Stimulated activated CD4-positive, alpha-beta T cell treated with anti-CD3 and anti-CD28 coated beads, Interleukin-1b, Interleukin-23, amount 100 ng/mL, for 24 hours (primary cell): ENCODE measurements around the gene CBLB.
"Not testable (repeated sequence)": the region's sequence is repeated elsewhere in the genome, so short reads cannot be mapped to it uniquely, and the experiment has no call there.

Source experiments
- DNase-seq, 4 experiments: peaks; one replicate each; pipeline ENCODE4 v3.0.0-alpha.2; 2020; ENCODE audit warnings: low read depth in 4 of 4, low spot score in 1 of 4

Gene CBLB

DNA sequence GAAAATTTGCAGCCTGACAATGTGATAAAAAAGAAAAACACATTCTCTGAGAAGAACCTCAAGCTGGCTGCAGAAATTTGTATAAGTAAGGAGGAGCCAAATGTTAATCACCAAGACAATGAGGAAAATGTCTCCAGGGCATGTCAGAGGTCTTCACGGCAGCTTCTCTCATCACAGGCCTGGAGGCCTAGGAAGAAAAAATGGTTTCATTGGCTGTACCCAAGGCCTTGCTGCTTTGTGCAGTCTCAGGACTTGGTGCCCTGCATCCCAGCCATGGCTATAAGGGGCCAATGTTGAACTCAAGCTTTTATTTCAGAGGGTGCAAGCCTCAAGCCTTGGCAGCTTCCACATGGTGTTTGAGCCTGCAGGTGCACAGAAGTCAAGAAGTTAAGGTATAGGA is 106.6 kb downstream of the CBLB start:
- not testable (repeated sequence) for DNase-seq

DNA sequence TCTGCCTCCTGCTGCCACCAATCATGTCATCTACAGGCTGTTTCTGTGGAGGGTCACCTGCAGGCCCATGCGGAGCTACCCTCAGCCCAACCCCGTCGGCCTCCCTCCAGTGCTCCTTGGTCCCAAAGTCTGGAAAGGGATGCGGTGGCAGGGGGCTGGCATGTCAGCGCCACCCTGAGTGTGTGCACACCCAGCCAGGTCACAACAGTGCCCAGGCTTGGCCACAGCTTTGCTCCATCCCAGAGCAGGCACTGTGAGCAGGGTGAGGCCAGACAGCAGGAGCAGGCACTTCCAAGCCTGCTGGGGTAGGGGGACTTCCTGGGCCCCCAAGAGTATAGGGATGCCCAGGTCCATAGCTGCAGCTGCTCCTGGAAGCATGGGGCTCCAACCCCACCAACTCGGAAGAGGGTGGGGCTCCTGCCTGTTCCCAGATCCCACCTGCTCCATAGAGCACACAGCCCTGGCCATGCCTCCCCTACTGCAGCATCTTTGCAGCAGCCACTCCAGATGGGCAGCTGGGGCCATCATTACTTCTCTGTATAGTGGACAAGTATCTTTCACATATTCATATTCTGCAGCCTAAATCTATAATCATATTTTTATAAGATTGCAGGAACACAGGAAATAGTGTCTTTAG is 109.3 kb downstream of the CBLB start:
- no peak for DNase-seq

DNA sequence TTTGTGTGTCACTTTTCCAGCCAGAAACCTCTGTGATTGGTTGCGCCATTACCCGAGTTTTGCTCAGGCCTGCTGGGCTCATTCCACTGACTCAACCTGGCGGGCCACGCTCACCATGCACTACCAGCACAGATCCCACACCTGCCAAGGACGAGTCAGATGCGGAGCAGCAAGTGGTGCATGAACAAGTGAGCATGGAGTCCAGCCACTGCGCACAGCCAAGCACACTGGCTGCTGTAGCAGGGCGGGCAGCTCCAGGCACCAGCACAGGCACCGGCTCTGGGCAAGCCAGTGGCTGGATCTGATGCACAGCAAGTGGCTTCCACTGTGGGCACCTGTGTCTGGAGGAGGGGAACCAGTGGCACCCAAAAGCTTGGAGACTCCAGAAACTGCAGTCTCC is 110.4 kb downstream of the CBLB start:
- DNase-seq: no peak

DNA sequence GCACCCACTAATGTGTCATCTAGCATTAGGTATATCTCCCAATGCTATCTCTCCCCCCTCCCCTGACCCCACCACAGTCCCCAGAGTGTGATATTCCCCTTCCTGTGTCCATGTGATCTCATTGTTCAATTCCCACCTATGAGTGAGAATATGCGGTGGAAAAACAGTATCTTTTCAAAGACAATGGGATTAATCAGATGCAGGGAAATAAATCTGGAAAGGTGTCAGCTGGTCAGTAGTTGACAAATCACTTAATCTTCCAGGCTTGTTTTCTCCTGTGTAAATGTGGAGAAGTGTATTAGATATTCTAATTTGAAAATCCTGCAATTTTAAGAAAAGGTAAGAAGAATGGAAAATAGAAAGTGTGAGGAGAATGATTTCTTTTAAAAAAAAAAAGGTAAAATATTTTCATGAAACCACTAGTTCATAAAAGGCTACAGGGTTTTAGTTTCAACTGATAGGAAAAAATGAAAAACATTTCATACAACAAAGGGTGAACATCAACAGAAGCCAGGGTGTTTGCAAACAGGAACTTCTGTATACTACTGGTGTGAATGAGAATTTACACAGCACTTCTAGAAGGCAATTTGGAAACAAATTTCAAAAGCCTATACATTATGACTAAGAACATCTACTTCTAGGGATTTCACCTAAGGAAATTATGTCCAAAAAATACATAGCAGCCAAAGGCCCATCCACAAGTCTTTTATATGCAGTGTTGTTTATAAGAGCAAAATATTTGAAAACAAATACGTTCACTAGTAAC is 113.5 kb downstream of the CBLB start:
- DNase-seq: no peak

DNA sequence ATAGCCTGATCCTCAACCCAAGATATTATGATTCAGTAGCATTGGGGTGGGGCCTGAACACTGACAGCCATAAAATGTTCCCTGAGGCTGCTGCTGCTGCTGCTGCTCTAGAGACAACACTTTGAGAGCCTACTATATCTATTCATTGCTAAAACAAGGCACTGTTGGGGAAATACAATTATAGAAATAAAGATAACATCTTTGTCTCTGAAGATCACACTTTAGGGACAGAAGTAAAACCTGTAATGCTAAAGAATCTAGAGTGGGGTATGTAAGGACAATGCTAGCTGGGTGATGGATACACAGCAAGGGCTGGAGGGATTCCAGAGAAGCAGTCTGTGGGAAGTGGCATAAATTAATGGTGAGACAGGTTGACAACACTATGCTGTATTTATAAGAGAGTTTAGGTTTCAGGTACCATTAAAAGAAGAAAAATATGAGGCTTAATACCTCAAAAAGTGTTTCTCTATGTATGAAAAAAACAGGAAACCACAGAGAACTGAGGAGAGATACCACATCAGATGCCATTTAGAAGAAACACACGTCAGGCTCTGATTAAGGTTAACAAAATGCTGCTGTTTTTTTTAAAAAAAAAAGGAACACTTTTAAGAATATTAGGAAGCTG is 115.9 kb downstream of the CBLB start:
- DNase-seq: no peak

DNA sequence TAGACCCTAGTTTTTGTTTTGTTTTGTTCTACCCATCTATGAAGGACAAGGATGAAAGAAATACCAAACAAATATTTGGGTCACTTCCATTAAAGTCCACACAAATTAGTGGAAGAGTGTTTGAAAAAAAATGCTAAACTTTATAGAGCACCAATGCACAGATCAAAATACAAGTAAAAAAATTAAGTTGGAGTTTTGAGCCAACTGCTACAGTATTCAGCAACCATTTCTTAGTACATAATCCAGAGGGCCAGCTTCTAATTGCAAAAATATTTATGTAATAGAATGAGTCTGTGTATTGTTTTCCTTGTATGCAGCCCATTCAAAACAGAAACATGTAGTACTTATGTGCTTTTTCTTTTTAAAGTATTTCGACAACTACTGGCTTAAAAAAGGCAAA is 121.1 kb downstream of the CBLB start:
- no peak for DNase-seq

DNA sequence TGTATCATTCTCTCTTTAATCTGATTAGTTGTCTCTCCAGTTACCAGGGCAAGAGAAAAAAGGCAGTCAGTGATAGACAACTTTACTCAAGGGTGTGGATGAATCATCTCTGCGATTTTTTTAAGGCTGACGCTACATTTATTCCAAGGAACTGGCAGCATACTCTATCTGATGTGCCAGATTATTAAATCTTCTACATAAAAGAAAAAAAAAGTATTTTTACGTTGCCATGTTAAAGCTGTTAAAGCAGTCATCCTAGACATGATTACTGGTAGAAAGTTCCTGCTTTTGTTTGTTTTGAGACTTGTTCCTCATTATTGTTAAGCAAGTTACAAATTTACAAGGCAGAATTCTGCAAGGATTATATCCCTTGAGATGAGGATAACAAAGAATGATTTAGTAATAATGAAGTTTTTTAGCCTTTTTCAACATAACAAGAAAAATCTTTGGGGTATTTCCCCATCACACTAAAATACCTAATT is 121.7 kb downstream of the CBLB start:
- DNase-seq: no peak

DNA sequence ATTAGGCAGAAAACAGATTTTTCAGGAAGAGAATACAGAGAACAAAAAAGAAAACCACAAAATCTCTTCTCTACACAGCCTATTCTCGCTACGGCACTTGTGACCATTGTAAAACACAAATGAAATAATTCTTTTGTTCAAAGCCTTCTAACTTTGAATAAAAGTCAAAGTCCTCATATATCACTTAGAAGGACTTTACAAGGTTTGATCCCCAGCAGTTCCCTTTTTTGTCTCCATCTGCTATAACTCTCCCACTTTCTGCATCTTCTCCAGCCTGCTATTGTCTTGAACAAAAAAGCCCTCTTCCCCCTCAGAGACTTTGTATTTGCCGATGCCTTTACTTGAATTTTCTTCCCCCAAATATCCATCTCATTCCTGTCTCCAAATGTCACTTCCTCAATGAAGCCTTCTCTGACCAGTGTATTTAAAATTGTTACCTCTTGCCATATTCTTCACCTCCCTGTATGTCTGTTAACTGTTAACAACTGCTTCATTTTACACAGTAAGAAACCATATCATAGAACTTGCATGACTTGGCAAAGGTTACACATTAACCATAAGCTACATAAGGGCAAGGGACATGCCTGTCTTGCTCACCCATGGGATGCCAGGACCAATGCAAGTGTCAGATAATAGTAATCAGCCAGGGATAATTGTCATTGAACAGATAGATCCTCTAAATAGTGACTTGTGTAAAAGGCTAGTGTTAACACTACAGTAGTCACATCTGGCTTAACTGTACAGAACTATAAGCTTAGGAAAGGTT is 122.4 kb downstream of the CBLB start:
- DNase-seq: no peak

DNA sequence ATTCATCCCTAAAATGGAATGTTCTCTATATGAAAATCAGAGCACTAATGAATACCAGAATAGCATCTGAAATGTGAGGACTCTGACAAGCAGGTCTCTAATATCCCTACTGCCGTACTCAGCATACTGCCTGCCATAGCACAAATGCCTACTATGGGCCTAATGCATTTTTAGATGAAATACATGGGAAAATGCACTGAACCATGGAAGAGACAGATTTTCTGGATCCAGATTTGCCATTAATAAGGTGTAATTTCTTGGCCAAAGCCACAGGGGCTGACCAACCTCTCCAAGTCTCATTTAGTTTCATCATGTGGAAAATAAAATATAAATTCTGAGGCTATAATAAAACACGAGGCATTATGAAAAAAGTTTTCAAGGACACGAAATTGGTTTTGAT is 123.8 kb downstream of the CBLB start:
- no peak for DNase-seq

DNA sequence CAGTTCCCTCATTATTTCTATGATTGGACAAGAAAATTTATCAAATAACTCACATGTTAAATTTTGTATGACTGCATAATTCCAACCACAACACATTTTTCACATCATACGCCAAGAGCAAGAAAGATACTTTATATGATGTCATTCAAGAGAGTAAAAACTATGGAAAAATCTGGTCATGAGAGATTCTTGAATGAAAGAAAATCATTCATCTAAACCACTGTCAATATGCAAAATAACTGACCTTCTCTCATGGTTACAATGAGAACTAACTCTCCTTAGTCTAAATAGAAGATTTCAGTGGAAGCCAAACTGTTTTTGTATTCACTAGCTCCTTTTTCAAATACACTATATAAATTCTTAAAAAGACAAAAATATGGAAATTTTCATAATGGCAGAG is 124.6 kb downstream of the CBLB start:
- no peak for DNase-seq

DNA sequence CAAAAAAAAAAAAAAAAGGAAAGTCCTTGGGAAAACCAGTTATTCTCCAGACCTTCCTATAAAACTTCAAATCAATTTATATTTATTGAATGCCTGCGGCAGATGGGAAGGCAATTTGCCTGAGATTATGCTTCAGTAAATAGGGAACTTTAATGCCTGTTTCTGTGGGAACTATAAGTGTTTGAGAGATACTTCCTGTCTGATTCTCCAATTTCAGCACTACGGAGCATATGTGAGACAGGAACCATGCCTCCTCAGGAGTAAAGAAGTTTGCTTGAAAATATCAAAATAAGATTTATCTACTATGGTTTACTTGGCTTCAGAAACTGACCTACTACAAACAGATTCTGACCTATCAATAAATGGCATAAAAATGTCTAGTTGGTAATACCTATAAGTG is 135.5 kb downstream of the CBLB start:
- DNase-seq: no peak

DNA sequence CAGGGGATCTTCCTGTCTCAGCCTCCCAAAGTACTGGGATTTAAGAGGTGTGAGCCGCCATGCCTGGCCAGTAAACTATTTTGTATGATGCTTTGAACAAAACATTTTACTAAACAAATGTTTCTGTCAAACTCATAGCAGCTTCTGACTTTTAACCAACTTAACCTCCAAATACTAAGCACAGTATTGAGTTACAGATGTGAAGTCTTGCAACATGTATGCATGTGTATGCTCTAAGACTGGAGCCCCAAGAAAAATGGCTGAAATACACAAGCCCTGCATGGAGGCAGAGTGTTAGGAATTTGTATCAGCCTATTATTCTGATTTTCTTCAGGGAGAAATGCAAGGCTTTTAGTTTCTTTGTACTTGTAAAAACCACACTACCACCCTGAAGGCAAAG is 137.1 kb downstream of the CBLB start:
- DNase-seq: no peak

DNA sequence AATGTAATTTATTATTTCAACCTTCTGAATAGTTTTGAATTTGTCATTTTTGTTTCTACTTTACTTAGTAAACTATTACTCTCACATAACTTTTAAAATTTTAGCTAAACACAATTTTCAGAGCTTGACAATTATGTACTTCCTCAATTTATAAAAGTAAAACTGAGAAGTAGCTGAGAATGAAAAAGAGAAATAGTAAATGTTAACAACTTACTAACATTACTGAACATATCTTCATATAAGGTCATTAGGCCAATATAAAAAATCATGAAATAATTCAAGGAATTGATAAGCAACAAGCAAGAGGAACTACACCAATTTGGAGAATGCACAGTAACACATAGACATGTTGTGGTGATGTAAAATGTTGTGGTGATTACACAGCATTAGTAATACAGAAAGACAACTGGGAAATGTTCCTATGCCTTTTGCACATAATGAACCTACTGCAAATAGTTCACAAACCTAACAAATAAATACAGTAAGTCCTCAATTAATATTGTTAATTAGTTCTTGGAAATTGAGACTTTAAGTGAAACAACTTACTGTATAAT is 137.9 kb downstream of the CBLB start:
- DNase-seq: no peak

DNA sequence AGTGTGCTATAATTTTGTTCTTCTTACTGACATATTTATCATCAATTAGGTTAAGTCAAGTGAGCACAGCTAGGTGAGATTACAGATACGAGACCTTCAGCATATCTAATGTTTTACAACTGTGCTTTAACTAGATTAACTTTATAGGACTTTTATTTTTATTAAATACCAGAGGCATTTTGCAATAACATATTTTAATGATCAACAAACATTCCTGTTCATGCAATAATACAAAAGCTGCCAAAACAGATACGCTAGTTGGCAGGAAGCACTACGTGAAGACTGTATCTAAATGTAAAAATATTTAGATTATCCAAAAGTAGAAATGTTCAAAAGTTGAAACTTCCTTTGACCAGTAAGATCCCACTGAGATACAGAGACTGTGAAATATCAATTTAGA is 139.1 kb downstream of the CBLB start:
- DNase-seq: no peak

DNA sequence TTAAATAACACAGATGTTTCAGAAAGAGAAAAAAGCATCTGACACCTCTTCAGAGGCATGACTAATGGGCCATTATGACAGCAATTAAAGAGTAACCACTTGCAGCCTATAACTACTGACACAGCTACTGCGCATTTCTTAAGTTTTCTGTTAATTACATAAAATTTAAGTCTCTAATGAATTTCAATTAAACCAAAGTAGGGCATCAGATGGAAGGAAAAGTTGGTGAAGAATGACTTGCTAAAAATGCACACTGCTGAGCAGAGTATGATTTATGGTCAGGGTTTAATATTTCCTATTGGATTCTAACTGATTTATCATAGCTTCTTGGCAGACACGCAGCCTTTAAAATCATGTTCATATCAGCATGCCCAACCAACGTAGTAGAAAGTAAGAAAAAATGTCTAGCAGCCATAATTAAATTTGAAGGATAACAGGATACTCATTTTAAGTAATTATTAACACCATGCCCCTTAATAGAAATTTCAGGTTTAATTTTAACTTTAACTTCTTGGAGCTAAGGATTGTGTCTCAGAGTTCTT is 140.0 kb downstream of the CBLB start:
- no peak for DNase-seq

DNA sequence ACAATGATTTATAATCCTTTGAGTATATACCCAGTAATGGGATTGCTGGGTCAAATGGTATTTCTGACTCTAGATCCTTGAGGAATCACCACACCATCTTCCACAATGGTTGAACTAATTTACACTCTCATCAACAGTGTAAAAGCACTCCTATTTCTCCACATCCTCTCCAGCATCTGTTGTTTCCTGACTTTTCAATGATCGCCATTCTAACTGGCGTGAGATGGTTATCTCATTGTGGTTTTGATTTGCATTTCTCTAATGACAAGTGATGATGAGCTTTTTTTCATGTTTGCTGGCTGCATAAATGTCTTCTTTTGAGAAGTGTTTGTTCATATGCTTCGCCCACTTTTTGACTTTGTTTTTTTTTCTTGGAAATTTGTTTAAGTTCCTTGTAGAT is 141.8 kb downstream of the CBLB start:
- DNase-seq: not testable (repeated sequence)

DNA sequence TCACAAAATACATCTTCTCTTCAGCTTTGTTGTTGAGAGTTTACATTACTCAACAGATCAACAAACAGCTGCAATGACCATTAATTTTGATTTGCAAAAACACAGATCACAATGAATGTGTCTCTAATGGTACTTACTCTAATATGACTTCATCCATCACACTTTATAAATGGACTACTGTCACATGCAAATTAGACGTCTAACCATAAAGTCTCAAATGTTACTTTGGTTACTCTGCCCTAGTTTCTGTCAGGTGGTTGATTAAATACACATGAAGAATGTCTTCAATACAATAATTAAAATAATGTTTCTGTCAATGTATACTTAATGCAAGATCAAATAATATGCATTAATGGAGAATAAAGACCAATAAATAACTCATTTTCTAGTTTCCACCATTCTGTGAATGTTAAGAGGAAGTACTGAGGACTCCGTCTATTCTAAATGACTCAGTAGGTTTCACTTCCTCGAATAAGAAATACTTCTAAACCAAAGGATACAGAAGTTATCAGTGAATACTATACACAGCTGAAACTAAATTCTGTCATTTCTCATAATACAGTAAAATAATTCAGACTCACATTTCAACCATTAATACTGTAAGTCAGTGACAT is 145.8 kb downstream of the CBLB start:
- DNase-seq: no peak

DNA sequence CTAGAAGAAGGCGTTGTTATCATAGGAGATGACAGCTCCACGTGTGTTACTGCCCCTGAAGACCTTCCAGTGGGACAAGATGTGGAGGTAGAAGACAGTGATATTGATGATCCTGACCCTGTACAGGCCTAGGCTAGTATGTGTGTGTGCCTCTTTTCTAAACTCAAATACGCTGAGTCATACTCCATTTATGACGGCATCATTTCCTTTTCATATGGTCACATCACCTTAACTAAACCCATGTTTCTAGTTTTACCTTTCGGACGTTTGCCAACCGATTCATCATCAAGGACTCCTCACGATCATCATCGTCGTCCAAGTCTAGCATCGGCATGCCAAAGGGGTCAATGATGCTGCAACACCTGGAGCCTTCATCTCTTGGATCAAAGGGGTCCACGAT is 149.0 kb downstream of the CBLB start:
- no peak for DNase-seq

DNA sequence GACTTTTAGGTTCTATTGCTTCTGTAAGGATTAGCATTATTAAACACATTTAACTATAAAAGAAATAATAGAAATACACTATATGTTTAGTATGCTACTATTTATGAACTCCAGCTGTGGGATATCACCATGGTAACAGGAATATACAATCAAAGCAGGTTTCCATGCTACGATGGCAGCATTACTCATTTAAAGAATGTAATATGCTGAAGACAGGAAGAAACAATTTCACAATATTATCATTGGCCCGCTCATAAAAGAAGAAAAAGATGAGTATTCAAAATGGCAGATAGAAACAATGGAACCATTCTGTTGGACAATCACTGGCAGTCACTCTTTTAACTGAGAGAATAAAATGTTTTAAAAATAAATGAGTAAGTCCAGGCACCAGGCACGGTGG is 153.4 kb downstream of the CBLB start:
- DNase-seq: no peak

DNA sequence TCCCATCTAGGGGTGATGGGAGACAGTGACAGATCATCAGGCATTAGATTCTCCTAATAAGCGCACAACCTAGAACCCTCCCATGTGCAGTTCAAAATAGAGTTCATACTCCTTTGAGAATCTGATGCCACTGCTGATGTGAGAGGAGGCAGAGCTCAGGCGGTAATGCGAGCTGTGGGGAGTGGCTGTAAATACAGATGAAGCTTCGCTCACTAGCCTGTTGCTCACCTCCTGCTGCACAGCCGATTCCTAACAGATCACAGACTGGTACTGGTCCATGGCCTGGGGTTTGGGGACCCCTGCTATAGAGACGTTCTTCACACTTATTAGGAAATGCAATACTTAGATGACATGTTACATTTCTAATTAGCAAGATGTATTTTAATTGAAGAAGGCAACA is 154.4 kb downstream of the CBLB start:
- DNase-seq: no peak

DNA sequence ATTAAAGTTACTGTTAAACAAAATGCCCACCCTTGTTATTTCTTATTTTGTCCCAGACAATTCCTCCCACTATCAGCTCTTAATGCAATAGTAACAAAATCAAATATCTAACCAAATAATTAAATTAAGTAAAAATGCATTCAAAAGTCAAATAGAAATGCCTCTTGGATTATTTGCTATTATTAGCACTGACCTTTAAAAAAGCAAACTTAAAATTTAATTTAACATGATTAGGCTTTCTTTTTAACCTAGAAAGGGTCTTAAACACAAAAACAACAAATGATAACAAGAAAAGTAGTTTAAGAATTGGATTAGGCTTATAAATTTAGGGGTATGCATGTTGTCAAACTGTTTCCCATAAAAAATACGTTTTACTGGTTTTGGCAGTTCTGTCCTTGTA is 159.8 kb downstream of the CBLB start:
- DNase-seq: no peak
